SK-N-SH (cell line): Measurements from ENCODE around the gene SLC12A7. TPM values are rescaled to one million over a fixed set of nuclear protein-coding genes. Genes with fewer than 3 reads are reported as not detected.

ENCODE experiments used
- CTCF ChIA-PET: fragments of 300-600, 350-600 bp; formaldehyde crosslinking; extraction: SDS; loops from one replicate; lab custom pipeline; 2021; lab: Yijun Ruan, JAX
- POLR2A ChIA-PET: fragments of 350-600 bp; sonication (Branson Sonifier 250); formaldehyde crosslinking; extraction: SDS; loops from one replicate; lab custom pipeline; 2020; ENCODE audit warnings: antibody characterized with exemption, inconsistent platforms; lab: Yijun Ruan, JAX
- DNase-seq: peaks from one replicate; pipeline ENCODE4 v3.0.0; 2012
- H2AFZ ChIP-seq: fragments of 200-600 bp; sonication (generic); 2 replicates; pipeline ENCODE4 v1.8.1; 2016; ENCODE audit warnings: antibody characterized with exemption, mild to moderate bottlenecking, low read depth
- H3F3A ChIP-seq: fragments of 200-600 bp; sonication (generic); replicated peaks from 2 replicates; pipeline ENCODE3; 2016; ENCODE audit warnings: antibody characterized with exemption, mild to moderate bottlenecking; ENCODE audit not compliant: insufficient read depth
- H3K27ac ChIP-seq, 2 experiments: fragments of 200-500 bp in 1 of 2; fragments of 200-600 bp in 1 of 2; sonication (Bioruptor generic) in 1 of 2; sonication (generic), shearing (Covaris generic) in 1 of 2; 2 replicates each; pipeline versions ENCODE4 v1.5.1 to v1.6.1; 2014 to 2016; ENCODE audit warnings: low read depth in 2 of 2, inconsistent platforms in 1 of 2, low read length in 1 of 2, mild to moderate bottlenecking in 1 of 2, mixed read lengths in 1 of 2
- H3K27me3 ChIP-seq: fragments of 200-600 bp; sonication (generic), shearing (Covaris generic); 2 replicates; pipeline ENCODE4 v1.6.1; 2016; ENCODE audit warnings: mixed run types; ENCODE audit not compliant: insufficient read depth
- H3K36me3 ChIP-seq, 2 experiments: fragments of 200-500 bp in 1 of 2; fragments of 200-600 bp in 1 of 2; sonication (Bioruptor generic) in 1 of 2; sonication (generic) in 1 of 2; replicated peaks in 1 of 2; 2 replicates each; pipeline versions ENCODE3 to v1.5.1; 2014 to 2016; ENCODE audit warnings: low read length in 1 of 2, mild to moderate bottlenecking in 1 of 2; ENCODE audit not compliant: insufficient read depth in 2 of 2, control insufficient read depth in 1 of 2
- H3K4me1 ChIP-seq, 2 experiments: fragments of 200-500 bp in 1 of 2; fragments of 200-600 bp in 1 of 2; sonication (Bioruptor generic) in 1 of 2; sonication (generic), shearing (Covaris generic) in 1 of 2; 2 replicates each; pipeline versions ENCODE4 v1.5.1 to v1.6.1; 2014 to 2016; ENCODE audit warnings: low read depth in 1 of 2, low read length in 1 of 2, mixed run types in 1 of 2; ENCODE audit not compliant: insufficient read depth in 2 of 2, control insufficient read depth in 1 of 2
- H3K4me2 ChIP-seq: fragments of 200-600 bp; sonication (generic), shearing (Covaris generic); 2 replicates; pipeline ENCODE4 v1.6.1; 2017; ENCODE audit warnings: mixed run types
- H3K4me3 ChIP-seq, 2 experiments: fragments of 200-500 bp in 1 of 2; fragments of 200-600 bp in 1 of 2; sonication (Bioruptor generic) in 1 of 2; sonication (generic), shearing (Covaris generic) in 1 of 2; 2 replicates each; pipeline versions ENCODE4 v1.5.1 to v1.8.1; 2014 to 2016; ENCODE audit warnings: low read depth in 2 of 2, inconsistent platforms in 1 of 2, low read length in 1 of 2, mild to moderate bottlenecking in 1 of 2, mixed read lengths in 1 of 2, moderate library complexity in 1 of 2
- H3K79me2 ChIP-seq: fragments of 200-600 bp; sonication (generic); 2 replicates; pipeline ENCODE4 v1.8.1; 2017; ENCODE audit warnings: mild to moderate bottlenecking; ENCODE audit not compliant: insufficient read depth
- H3K9ac ChIP-seq: fragments of 200-600 bp; sonication (generic); 2 replicates; pipeline ENCODE4 v1.6.1; 2017; ENCODE audit warnings: mixed run types
- H3K9me2 ChIP-seq: fragments of 200-600 bp; sonication (generic); 2 replicates; pipeline ENCODE4 v1.6.1; 2017; ENCODE audit warnings: mixed run types
- H3K9me3 ChIP-seq: fragments of 200-600 bp; sonication (generic); 2 replicates; pipeline ENCODE4 v1.6.1; 2017; ENCODE audit warnings: mixed run types, mild to moderate bottlenecking, moderate library complexity
- H4K20me1 ChIP-seq: fragments of 200-600 bp; sonication (generic); 2 replicates; pipeline ENCODE4 v1.6.1; 2017; ENCODE audit warnings: mild to moderate bottlenecking, mixed run types; ENCODE audit not compliant: insufficient read depth
- CHD2 ChIP-seq: fragments of 150-350 bp; IDR thresholded peaks from 2 replicates; pipeline ENCODE4 v1.6.1; 2018; ENCODE audit warnings: low read length; ENCODE audit not compliant: partially characterized antibody
- EZH2phosphoT487 ChIP-seq: fragments of 200-600 bp; sonication (generic); IDR thresholded peaks from 2 replicates; pipeline ENCODE4 v1.6.1; 2017; ENCODE audit warnings: low read depth, mixed run types, mild to moderate bottlenecking, antibody characterized with exemption, moderate library complexity, borderline replicate concordance
- FOSL2 ChIP-seq: IDR thresholded peaks from 2 replicates; pipeline ENCODE4 v1.4.0; 2012; ENCODE audit warnings: low read depth, mild to moderate bottlenecking, moderate library complexity, borderline replicate concordance
- FOXJ3 ChIP-seq: sonication (generic); formaldehyde crosslinking; IDR thresholded peaks from 2 replicates; pipeline ENCODE4 v1.5.1; 2020; ENCODE audit warnings: mild to moderate bottlenecking, missing genetic modification reagents
- FOXM1 ChIP-seq: IDR thresholded peaks from 2 replicates; pipeline ENCODE4 v1.4.0; 2012; ENCODE audit warnings: low read depth, mild to moderate bottlenecking
- IRF3 ChIP-seq: fragments of 150-350 bp; IDR thresholded peaks from 2 replicates; pipeline ENCODE4 v1.6.1; 2016; ENCODE audit warnings: mild to moderate bottlenecking, low read depth, low read length
- MXI1 ChIP-seq: IDR thresholded peaks from 2 replicates; pipeline ENCODE4 v1.6.1; 2012; ENCODE audit warnings: mild to moderate bottlenecking, low read depth, low read length, improper control_type of control experiment
- NFIC ChIP-seq: IDR thresholded peaks from 2 replicates; pipeline ENCODE4 v1.4.0; 2012; ENCODE audit warnings: borderline replicate concordance
- REST ChIP-seq: IDR thresholded peaks from 2 replicates; pipeline ENCODE4 v1.6.1; 2012; ENCODE audit warnings: mild to moderate bottlenecking, low read depth, low read length, moderate library complexity
- TAF1 ChIP-seq: IDR thresholded peaks from 2 replicates; pipeline ENCODE4 v1.6.1; 2012; ENCODE audit warnings: low read depth, mild to moderate bottlenecking, low read length, moderate library complexity, borderline replicate concordance
- USF1 ChIP-seq: IDR thresholded peaks from 2 replicates; pipeline ENCODE4 v1.4.0; 2012; ENCODE audit warnings: low read depth, borderline replicate concordance
- WGBS: methylation state at CpG from one replicate; pipeline ENCODE4 v1.1.6; 2017; ENCODE audit warnings: low lambda C conversion rate; 5-methylcytosine and 5-hydroxymethylcytosine counted together
- polyA plus RNA-seq, 3 experiments: library from polyadenylated mRNA; depleted of rRNA; stranded (reverse); fragments of >200 nt; gene quantifications; 2 replicates each; pipeline ENCODE4 v1.2.3, GENCODE V29; 2012

Gene SLC12A7
- polyA plus RNA-seq, 1 of the 3 experiments (the other 2 are of a cell fraction): 2.6 TPM

- TF ChIP-seq EZH2phosphoT487 (no peak), FOXJ3 (CRISPR knock-in tag) (no peak), FOSL2 (no peak), NFIC (no peak), USF1 (no peak), IRF3 (no peak), REST (no peak), TAF1 (no peak), MXI1 (no peak), FOXM1 (no peak), CHD2 (no peak)
These were observed 72.7 kb downstream of the SLC12A7 start for GRCh38 chr5:1039210-1039548.

More at GRCh38 chr5:1039210-1039548, 72.7 kb downstream of the SLC12A7 start:
- no peak overlapping the region for H3K27ac ChIP-seq
- POLR2A ChIA-PET: no interaction called here
- DNase-seq: no peak
- H3K4me1 ChIP-seq: no peaks in the 10 kb centered on the region
- WGBS: 71% methylated on average over 15 of the region's 16 CpGs
- H3K9me2 ChIP-seq: no peaks in the 10 kb centered on the region
- H3K27me3 ChIP-seq: no peaks in the 10 kb centered on the region
- H3K36me3 ChIP-seq: no peaks in the 10 kb centered on the region
- H3F3A ChIP-seq: no peaks in the 10 kb centered on the region
- H3K79me2 ChIP-seq: no peaks in the 10 kb centered on the region
- CTCF ChIA-PET: no interaction called here
- no peaks in the 10 kb centered on the region for H4K20me1 ChIP-seq
- H3K9me3 ChIP-seq: no peaks in the 10 kb centered on the region
- no peak overlapping the region for H2AFZ ChIP-seq
- H3K4me3 ChIP-seq: no peak overlapping the region
- H3K9ac ChIP-seq: no peak overlapping the region
- no peak overlapping the region for H3K4me2 ChIP-seq
